Measurements from ENCODE around the gene MLLT3.

Gene MLLT3

GRCh38 chr9:20437476-20437875 lies 184.8 kb downstream of the MLLT3 start:
- DNase-seq (ENCODE audit: extremely low spot score) = no peak
- ChIA-PET POLR2A (no interaction called here), CTCF (interaction anchor here (1.2 to 1.7 kb wide), 9 partner anchors 13 to 504 kb away, joined by 3 to 7 read pairs (median 3); no protein-coding TSS in a partner anchor)
- TF ChIP-seq CTCF (IDR thresholded peaks at IDR 0.05; ENCODE audit: control extremely low read depth, extremely low read depth, low read depth, missing control alignments) = no peak

- ChIA-PET POLR2A (no interaction called here), CTCF (interaction anchor here (1.3 to 1.7 kb wide), 5 partner anchors 12 to 505 kb away, joined by 3 to 7 read pairs (median 3); no protein-coding TSS in a partner anchor)
- no peak for TF ChIP-seq CTCF (IDR thresholded peaks at IDR 0.05; ENCODE audit: control extremely low read depth, extremely low read depth, low read depth, missing control alignments)
Measured at GRCh38 chr9:20436476-20437195, 185.7 kb downstream of the MLLT3 start.

GRCh38 chr9:20428976-20429375 lies 193.3 kb downstream of the MLLT3 start:
- ChIA-PET POLR2A (no interaction called here), CTCF (interaction anchor here (1.7 kb wide), 1 partner anchor 9 kb away, joined by 5 read pairs; no protein-coding TSS in a partner anchor)
- no peak for DNase-seq (ENCODE audit: extremely low spot score)
- TF ChIP-seq CTCF (IDR thresholded peaks at IDR 0.05; ENCODE audit: control extremely low read depth, extremely low read depth, low read depth, missing control alignments) = no peak

More at GRCh38 chr9:20436476-20437195, 185.7 kb downstream of the MLLT3 start:
- no peak for DNase-seq (ENCODE audit: extremely low spot score)

- POLR2A ChIA-PET = no interaction called here
- CTCF ChIA-PET = no interaction called here
- no peak for DNase-seq (ENCODE audit: extremely low spot score)
- no peak for TF ChIP-seq CTCF (IDR thresholded peaks at IDR 0.05; ENCODE audit: control extremely low read depth, extremely low read depth, low read depth, missing control alignments)
Measured at GRCh38 chr9:20427359-20427758, 194.9 kb downstream of the MLLT3 start.

- no peak for TF ChIP-seq CTCF (IDR thresholded peaks at IDR 0.05; ENCODE audit: control extremely low read depth, extremely low read depth, low read depth, missing control alignments)
- DNase-seq (ENCODE audit: extremely low spot score) = peak; percentile 8
- POLR2A ChIA-PET = no interaction called here
- CTCF ChIA-PET = no interaction called here
Measured at GRCh38 chr9:20426019-20426418, 196.3 kb downstream of the MLLT3 start.

GRCh38 chr9:20419533-20419932 lies 202.8 kb downstream of the MLLT3 start:
- CTCF ChIA-PET = interaction anchor here (1.1 to 1.9 kb wide), 2 partner anchors 10 to 492 kb away, joined by 3 to 5 read pairs; no protein-coding TSS in a partner anchor
- POLR2A ChIA-PET = no interaction called here
- no peak for TF ChIP-seq CTCF (IDR thresholded peaks at IDR 0.05; ENCODE audit: control extremely low read depth, extremely low read depth, low read depth, missing control alignments)
- DNase-seq (ENCODE audit: extremely low spot score) = no peak
